K562 (cell line): ENCODE measurements around the gene YPEL4.

ENCODE experiments used
- E2F4 ChIP-seq: sonication (generic); formaldehyde crosslinking; IDR thresholded peaks from 2 replicates; pipeline ENCODE4 v1.8.0; 2022; ENCODE audit warnings: mild to moderate bottlenecking, low read depth, missing genetic modification reagents
- JUND ChIP-seq, 2 experiments: IDR thresholded peaks; 2 replicates in 1 of 2; 3 replicates in 1 of 2; pipeline ENCODE4 v1.6.1; 2011; ENCODE audit warnings: borderline replicate concordance in 2 of 2, low read depth in 2 of 2, low read length in 2 of 2, improper control_type of control experiment in 1 of 2, missing biosample characterization in 1 of 2, missing genetic modification characterization in 1 of 2, missing genetic modification reagents in 1 of 2
- RFX1 ChIP-seq: fragments of 450-650 bp; IDR thresholded peaks from 2 replicates; pipeline ENCODE4 v1.6.1; 2016; ENCODE audit warnings: mild to moderate bottlenecking, moderate library complexity
- SMC3 ChIP-seq: conservative IDR thresholded peaks from 2 replicates; pipeline ENCODE4 v1.6.1; 2011; ENCODE audit warnings: low read depth, low read length, improper control_type of control experiment; ENCODE audit not compliant: insufficient read depth
- SRF ChIP-seq, 2 experiments: fragments of 250-450, 450-650 bp in 1 of 2; sonication (Bioruptor Pico) in 1 of 2; sonication (generic) in 1 of 2; formaldehyde crosslinking; IDR thresholded peaks; 2 replicates each; pipeline versions ENCODE4 v1.5.0 to v1.5.1; 2020 to 2022; ENCODE audit warnings: mild to moderate bottlenecking in 1 of 2, missing genetic modification reagents in 1 of 2
- U2AF1 ChIP-seq: fragments of 200-400 bp; formaldehyde crosslinking; optimal IDR thresholded peaks from 2 replicates; pipeline ENCODE3; 2017; ENCODE audit warnings: mild to moderate bottlenecking, low read depth, low read length, moderate library complexity
- ZBTB33 ChIP-seq: sonication (generic); formaldehyde crosslinking; IDR thresholded peaks from 2 replicates; pipeline ENCODE4 v1.8.1; 2023; ENCODE audit warnings: mild to moderate bottlenecking, missing genetic modification reagents
- ZSCAN32 ChIP-seq: fragments of 450-650 bp; formaldehyde crosslinking; IDR thresholded peaks from 2 replicates; pipeline ENCODE4 v1.4.0; 2020; ENCODE audit warnings: mild to moderate bottlenecking, moderate library complexity
- TF ChIP-seq, protein P1 (sequence below): fragments of 450-650 bp; IDR thresholded peaks from 2 replicates; pipeline ENCODE4 v1.6.1; 2017; ENCODE audit warnings: antibody characterized with exemption
- TF ChIP-seq, protein P2 (sequence below), 3 experiments: IDR thresholded peaks in 2 of 3; conservative IDR thresholded peaks in 1 of 3; 2 replicates each; pipeline ENCODE4 v1.5.1; 2011 to 2012; ENCODE audit warnings: low read length in 3 of 3, mild to moderate bottlenecking in 3 of 3, control low read depth in 2 of 3, improper control_type of control experiment in 1 of 3, inconsistent platforms in 1 of 3, low read depth in 1 of 3, mixed read lengths in 1 of 3, moderate library complexity in 1 of 3; ENCODE audit not compliant: insufficient read depth in 2 of 3

- TF ChIP-seq SRF (CRISPR knock-in tag; IDR thresholded peaks at IDR 0.05): no peak
- TF ChIP-seq, protein P1, sequence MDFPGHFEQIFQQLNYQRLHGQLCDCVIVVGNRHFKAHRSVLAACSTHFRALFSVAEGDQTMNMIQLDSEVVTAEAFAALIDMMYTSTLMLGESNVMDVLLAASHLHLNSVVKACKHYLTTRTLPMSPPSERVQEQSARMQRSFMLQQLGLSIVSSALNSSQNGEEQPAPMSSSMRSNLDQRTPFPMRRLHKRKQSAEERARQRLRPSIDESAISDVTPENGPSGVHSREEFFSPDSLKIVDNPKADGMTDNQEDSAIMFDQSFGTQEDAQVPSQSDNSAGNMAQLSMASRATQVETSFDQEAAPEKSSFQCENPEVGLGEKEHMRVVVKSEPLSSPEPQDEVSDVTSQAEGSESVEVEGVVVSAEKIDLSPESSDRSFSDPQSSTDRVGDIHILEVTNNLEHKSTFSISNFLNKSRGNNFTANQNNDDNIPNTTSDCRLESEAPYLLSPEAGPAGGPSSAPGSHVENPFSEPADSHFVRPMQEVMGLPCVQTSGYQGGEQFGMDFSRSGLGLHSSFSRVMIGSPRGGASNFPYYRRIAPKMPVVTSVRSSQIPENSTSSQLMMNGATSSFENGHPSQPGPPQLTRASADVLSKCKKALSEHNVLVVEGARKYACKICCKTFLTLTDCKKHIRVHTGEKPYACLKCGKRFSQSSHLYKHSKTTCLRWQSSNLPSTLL: no peak
- no peak for TF ChIP-seq U2AF1
- no peak for TF ChIP-seq JUND (IDR thresholded peaks at IDR 0.05; ENCODE audit: borderline replicate concordance, low read depth, low read length)
- TF ChIP-seq JUND (tag; IDR thresholded peaks at IDR 0.05; ENCODE audit: borderline replicate concordance, low read depth, low read length): no peak
- no peak for TF ChIP-seq ZSCAN32
- TF ChIP-seq E2F4 (CRISPR knock-in tag): no peak
- TF ChIP-seq SMC3: no peak
- TF ChIP-seq ZBTB33 (CRISPR knock-in tag): no peak
- TF ChIP-seq, protein P2, sequence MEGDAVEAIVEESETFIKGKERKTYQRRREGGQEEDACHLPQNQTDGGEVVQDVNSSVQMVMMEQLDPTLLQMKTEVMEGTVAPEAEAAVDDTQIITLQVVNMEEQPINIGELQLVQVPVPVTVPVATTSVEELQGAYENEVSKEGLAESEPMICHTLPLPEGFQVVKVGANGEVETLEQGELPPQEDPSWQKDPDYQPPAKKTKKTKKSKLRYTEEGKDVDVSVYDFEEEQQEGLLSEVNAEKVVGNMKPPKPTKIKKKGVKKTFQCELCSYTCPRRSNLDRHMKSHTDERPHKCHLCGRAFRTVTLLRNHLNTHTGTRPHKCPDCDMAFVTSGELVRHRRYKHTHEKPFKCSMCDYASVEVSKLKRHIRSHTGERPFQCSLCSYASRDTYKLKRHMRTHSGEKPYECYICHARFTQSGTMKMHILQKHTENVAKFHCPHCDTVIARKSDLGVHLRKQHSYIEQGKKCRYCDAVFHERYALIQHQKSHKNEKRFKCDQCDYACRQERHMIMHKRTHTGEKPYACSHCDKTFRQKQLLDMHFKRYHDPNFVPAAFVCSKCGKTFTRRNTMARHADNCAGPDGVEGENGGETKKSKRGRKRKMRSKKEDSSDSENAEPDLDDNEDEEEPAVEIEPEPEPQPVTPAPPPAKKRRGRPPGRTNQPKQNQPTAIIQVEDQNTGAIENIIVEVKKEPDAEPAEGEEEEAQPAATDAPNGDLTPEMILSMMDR (IDR thresholded peaks at IDR 0.05 in 2 of 3, conservative IDR thresholded peaks at IDR 0.05 in 1 of 3; ENCODE audit: insufficient read depth in 2 of 3, low read depth in 1 of 3, low read length in 3 of 3): no peak
- no peak for TF ChIP-seq RFX1
These were observed 7.1 kb upstream of the YPEL4 start for GRCh38 chr11:57656885-57657193.
